ENCODE measurements around the gene NFKB1.

DNA sequence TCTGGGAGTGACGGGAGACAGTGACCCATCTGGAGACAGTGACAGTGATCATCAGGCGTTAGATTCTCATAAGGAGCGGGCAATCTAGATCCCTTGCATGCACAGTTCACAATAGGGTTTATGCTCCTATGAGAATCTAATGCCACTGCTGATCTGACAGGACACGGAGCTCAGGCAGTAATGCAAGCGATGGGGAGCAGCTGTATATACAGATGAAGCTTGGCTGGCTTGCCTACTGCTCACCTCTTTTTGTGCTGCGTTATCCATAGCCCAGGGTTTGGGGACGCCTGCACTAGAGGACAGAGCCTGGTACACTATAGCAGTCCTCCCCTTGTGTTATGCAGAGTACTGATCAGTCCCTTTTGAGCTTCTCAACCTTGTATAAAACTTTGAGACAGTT, 23.5 kb downstream of the NFKB1 start:
- TF ChIP-seq PHB (CRISPR knock-in tag; IDR thresholded peaks at IDR 0.05): no peak
- TF ChIP-seq, protein P1, sequence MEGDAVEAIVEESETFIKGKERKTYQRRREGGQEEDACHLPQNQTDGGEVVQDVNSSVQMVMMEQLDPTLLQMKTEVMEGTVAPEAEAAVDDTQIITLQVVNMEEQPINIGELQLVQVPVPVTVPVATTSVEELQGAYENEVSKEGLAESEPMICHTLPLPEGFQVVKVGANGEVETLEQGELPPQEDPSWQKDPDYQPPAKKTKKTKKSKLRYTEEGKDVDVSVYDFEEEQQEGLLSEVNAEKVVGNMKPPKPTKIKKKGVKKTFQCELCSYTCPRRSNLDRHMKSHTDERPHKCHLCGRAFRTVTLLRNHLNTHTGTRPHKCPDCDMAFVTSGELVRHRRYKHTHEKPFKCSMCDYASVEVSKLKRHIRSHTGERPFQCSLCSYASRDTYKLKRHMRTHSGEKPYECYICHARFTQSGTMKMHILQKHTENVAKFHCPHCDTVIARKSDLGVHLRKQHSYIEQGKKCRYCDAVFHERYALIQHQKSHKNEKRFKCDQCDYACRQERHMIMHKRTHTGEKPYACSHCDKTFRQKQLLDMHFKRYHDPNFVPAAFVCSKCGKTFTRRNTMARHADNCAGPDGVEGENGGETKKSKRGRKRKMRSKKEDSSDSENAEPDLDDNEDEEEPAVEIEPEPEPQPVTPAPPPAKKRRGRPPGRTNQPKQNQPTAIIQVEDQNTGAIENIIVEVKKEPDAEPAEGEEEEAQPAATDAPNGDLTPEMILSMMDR (IDR thresholded peaks at IDR 0.05 in 2 of 3, conservative IDR thresholded peaks at IDR 0.05 in 1 of 3; ENCODE audit: insufficient read depth in 2 of 3, low read depth in 1 of 3, low read length in 3 of 3): no peak

All from K562 (cell line).